K562 (cell line): ENCODE measurements around the gene B4GALNT4. TPM values are rescaled to one million over a fixed set of nuclear protein-coding genes. Genes with fewer than 3 reads are reported as not detected.
A peak's percentile ranks its signal among the peaks of the same experiment; 100 is the strongest.

ENCODE experiments used
- ATAC-seq: fragments of 200-7000 bp; cut with Tn5 transposase; 3 replicates; pipeline ENCODE4 v1.9.1; 2020; ENCODE audit warnings: moderate library complexity
- BruUV-seq: library from RNA; stranded (reverse); fragments of 400-500 nt; replicated peaks from 2 replicates; lab custom pipeline; 2021; lab: Mats Ljungman, UMichigan
- CTCF ChIA-PET: fragments of 300-600 bp; formaldehyde crosslinking; extraction: SDS; loops from one replicate; lab custom pipeline; 2021; ENCODE audit warnings: low intra/inter-chr PET ratio; lab: Yijun Ruan, JAX
- POLR2A ChIA-PET: fragments of 300-600, 350-650 bp; sonication (Branson Sonifier 250); formaldehyde crosslinking; extraction: SDS; loops from one replicate; lab custom pipeline; 2021; ENCODE audit warnings: antibody characterized with exemption, inconsistent platforms; lab: Yijun Ruan, JAX
- DNase-seq, 4 experiments: peaks; one replicate each; pipeline versions ENCODE4 v3.0.0 to v3.0.0-alpha.2; 2011 to 2018; ENCODE audit warnings: low spot score in 3 of 4, mixed read lengths in 3 of 4; ENCODE audit errors: extremely low read depth in 1 of 4
- FAIRE-seq: peaks from 2 replicates; lab custom pipeline; 2011; peaks lifted over from hg19 to GRCh38; lab: Jason Lieb, UNC
- H2AFZ ChIP-seq: 2 replicates; pipeline ENCODE4 v1.6.0; 2011; ENCODE audit warnings: low read depth, low read length, control low read depth, inconsistent platforms
- H3K27ac ChIP-seq: fragments of 200-600 bp; 3 replicates; pipeline ENCODE4 v1.8.0; 2011; ENCODE audit warnings: low read depth, mild to moderate bottlenecking, control low read depth, inconsistent platforms, low read length, moderate library complexity, mixed read lengths; ENCODE audit errors: extremely low read depth
- H3K27me3 ChIP-seq, 2 experiments: fragments of 300-600 bp in 1 of 2; 2 replicates in 1 of 2; 3 replicates in 1 of 2; pipeline versions ENCODE4 v1.6.0 to v1.8.0; 2011; ENCODE audit warnings: inconsistent platforms in 2 of 2, low read length in 2 of 2, mild to moderate bottlenecking in 1 of 2, mixed read lengths in 1 of 2, moderate library complexity in 1 of 2; ENCODE audit not compliant: control insufficient read depth in 2 of 2, insufficient read depth in 2 of 2
- H3K36me3 ChIP-seq: fragments of 300-600 bp; 3 replicates; pipeline ENCODE4 v1.8.0; 2011; ENCODE audit warnings: mild to moderate bottlenecking, low read length, inconsistent platforms; ENCODE audit not compliant: control insufficient read depth, insufficient read depth
- H3K4me1 ChIP-seq, 2 experiments: fragments of 200-600 bp in 1 of 2; replicated peaks in 1 of 2; 2 replicates in 1 of 2; 3 replicates in 1 of 2; pipeline versions ENCODE4 v1.5.1 to v1.8.0; 2011; ENCODE audit warnings: inconsistent platforms in 2 of 2, low read length in 2 of 2, mild to moderate bottlenecking in 1 of 2, mixed read lengths in 1 of 2, moderate library complexity in 1 of 2; ENCODE audit not compliant: control insufficient read depth in 2 of 2, insufficient read depth in 2 of 2
- H3K4me2 ChIP-seq: 2 replicates; pipeline ENCODE4 v1.6.1; 2011; ENCODE audit warnings: low read length, control low read depth, inconsistent platforms, mixed read lengths; ENCODE audit not compliant: insufficient read depth
- H3K4me3 ChIP-seq: fragments of 200-600 bp; sonication (generic), shearing (Covaris generic); 2 replicates; pipeline ENCODE4 v1.5.1; 2016; ENCODE audit warnings: control low read depth, inconsistent platforms
- H3K79me2 ChIP-seq: fragments of 200-600 bp; 3 replicates; pipeline ENCODE4 v1.8.0; 2011; ENCODE audit warnings: low read length, inconsistent platforms; ENCODE audit not compliant: control insufficient read depth, insufficient read depth
- H3K9ac ChIP-seq, 2 experiments: 2 replicates each; pipeline versions ENCODE4 v1.6.0 to v1.6.1; 2011; ENCODE audit warnings: low read depth in 2 of 2, low read length in 2 of 2, control low read depth in 1 of 2, inconsistent platforms in 1 of 2, mild to moderate bottlenecking in 1 of 2, mixed read lengths in 1 of 2; ENCODE audit not compliant: insufficient read depth in 1 of 2
- H3K9me1 ChIP-seq: one replicate; pipeline ENCODE4 v1.6.0; 2011; ENCODE audit warnings: inconsistent platforms, mild to moderate bottlenecking, low read length, moderate library complexity; ENCODE audit not compliant: control insufficient read depth, insufficient read depth
- H3K9me3 ChIP-seq: replicated peaks from 2 replicates; pipeline ENCODE4 v1.5.1; 2011; ENCODE audit warnings: low read depth, low read length, inconsistent platforms; ENCODE audit not compliant: control insufficient read depth, insufficient read depth
- H4K20me1 ChIP-seq: replicated peaks from 2 replicates; pipeline ENCODE4 v1.6.1; 2011; ENCODE audit warnings: low read length, inconsistent platforms, mixed read lengths; ENCODE audit not compliant: control insufficient read depth, insufficient read depth
- BMI1 ChIP-seq: fragments of 150-350 bp; IDR thresholded peaks from 2 replicates; pipeline ENCODE4 v1.6.1; 2014; ENCODE audit warnings: low read length
- CBX2 ChIP-seq: fragments of 200-600 bp; sonication (generic); IDR thresholded peaks from one replicate; pipeline ENCODE4 v1.6.1; 2012; ENCODE audit warnings: mild to moderate bottlenecking, low read length, inconsistent platforms; ENCODE audit not compliant: insufficient read depth, poor library complexity, severe bottlenecking
- E4F1 ChIP-seq: fragments of 250-450 bp; sonication (Bioruptor Pico); IDR thresholded peaks from 2 replicates; pipeline ENCODE4 v1.5.0; 2021; ENCODE audit warnings: mild to moderate bottlenecking, borderline replicate concordance
- EGR1 ChIP-seq: fragments of 450-650 bp; conservative IDR thresholded peaks from 2 replicates; pipeline ENCODE4 v1.6.1; 2017; ENCODE audit warnings: mild to moderate bottlenecking
- IRF9 ChIP-seq: fragments of 450-650 bp; IDR thresholded peaks from 2 replicates; pipeline ENCODE4 v1.6.1; 2016; ENCODE audit warnings: missing biosample characterization, missing genetic modification characterization
- NFIC ChIP-seq: fragments of 450-650 bp; IDR thresholded peaks from 2 replicates; pipeline ENCODE4 v1.6.1; 2017; ENCODE audit warnings: mild to moderate bottlenecking, inconsistent platforms
- NR4A1 ChIP-seq, 2 experiments: fragments of 250-450 bp in 1 of 2; fragments of 450-650 bp in 1 of 2; sonication (Bioruptor Pico) in 1 of 2; IDR thresholded peaks; 2 replicates each; pipeline versions ENCODE4 v1.4.0 to v1.6.1; 2016 to 2020; ENCODE audit warnings: mild to moderate bottlenecking in 2 of 2, missing compliant biosample characterization in 1 of 2, missing genetic modification characterization in 1 of 2, moderate library complexity in 1 of 2
- PCBP1 ChIP-seq: fragments of 200-400 bp; formaldehyde crosslinking; IDR thresholded peaks from 2 replicates; pipeline ENCODE4 v1.6.1; 2018; ENCODE audit warnings: mild to moderate bottlenecking, low read depth, low read length; ENCODE audit not compliant: poor library complexity, severe bottlenecking
- PKNOX1 ChIP-seq: fragments of 450-650 bp; IDR thresholded peaks from 2 replicates; pipeline ENCODE4 v1.6.1; 2016
- POLR2AphosphoS2 ChIP-seq: IDR thresholded peaks from 2 replicates; pipeline ENCODE4 v1.6.1; 2012; ENCODE audit warnings: low read length, improper control_type of control experiment
- SIN3A ChIP-seq, 2 experiments: fragments of 150-350 bp in 1 of 2; IDR thresholded peaks; 2 replicates each; pipeline ENCODE4 v1.6.1; 2011 to 2016; ENCODE audit warnings: borderline replicate concordance in 2 of 2, low read depth in 2 of 2, low read length in 2 of 2, mild to moderate bottlenecking in 2 of 2, moderate library complexity in 2 of 2; ENCODE audit not compliant: control insufficient read depth in 1 of 2
- SMARCA4 ChIP-seq: fragments of 450-650 bp; IDR thresholded peaks from 2 replicates; pipeline ENCODE4 v1.6.1; 2016
- TEAD4 ChIP-seq, 2 experiments: sonication (generic) in 1 of 2; formaldehyde crosslinking in 1 of 2; IDR thresholded peaks; 2 replicates each; pipeline versions ENCODE4 v1.6.1 to v1.8.0; 2012 to 2022; ENCODE audit warnings: borderline replicate concordance in 1 of 2, inconsistent platforms in 1 of 2, low read length in 1 of 2, mild to moderate bottlenecking in 1 of 2, missing genetic modification reagents in 1 of 2
- ZFP36 ChIP-seq: fragments of 150-350 bp; IDR thresholded peaks from 2 replicates; pipeline ENCODE4 v1.6.1; 2018; ENCODE audit warnings: low read length, low read depth; ENCODE audit not compliant: partially characterized antibody
- ZNF41 ChIP-seq: fragments of 250-450 bp; sonication (Bioruptor Pico); conservative IDR thresholded peaks from 2 replicates; pipeline ENCODE4 v1.4.0; 2020; ENCODE audit warnings: mild to moderate bottlenecking
- ZNF764 ChIP-seq: fragments of 250-450 bp; sonication (Bioruptor Pico); IDR thresholded peaks from 2 replicates; pipeline ENCODE4 v1.4.0; 2020; ENCODE audit warnings: low read depth, mild to moderate bottlenecking, moderate library complexity
- whole genome bisulfite sequencing: fragments of 100-300 bp; shearing (Covaris generic); methylation state at CpG from one replicate; pipeline ENCODE4 v1.1.6; 2016; ENCODE audit warnings: low coverage, mixed read lengths; ENCODE audit not compliant: insufficient coverage; ENCODE audit errors: missing lambda C conversion rate; 5-methylcytosine and 5-hydroxymethylcytosine counted together
- in situ Hi-C: fragments of 300-500 bp; cut with MboI; formaldehyde crosslinking; loops from 4 replicates; pipeline ENCODE4 v1.15.0; 2018; ENCODE audit warnings: inconsistent platforms, mixed read lengths
- intact Hi-C: fragments of 100-400 bp; cut with micrococcal nuclease; formaldehyde crosslinking; loops from 2 replicates; pipeline ENCODE4 v1.14.2; 2022
- polyA plus RNA-seq, 8 experiments: library from polyadenylated mRNA; depleted of rRNA in 4 of 8; stranded (reverse) in 5 of 8; unstranded in 3 of 8; fragments of >200 nt; fragmentation: Nextera tagmentation in 2 of 8; fragmentation: Illumina TruSeq in 1 of 8; extraction: Ambion mirVana in 2 of 8; extraction: Trizol in 1 of 8; gene quantifications; 2 replicates each; pipeline versions ENCODE4 v1.2.1 to v1.2.3, GENCODE V29; 2011 to 2014; ENCODE audit warnings: inconsistent platforms in 1 of 8, missing spikeins in 1 of 8
- total RNA-seq, 7 experiments: library from RNA; depleted of rRNA in 6 of 7; stranded (reverse); fragments of >200 nt in 6 of 7; fragmentation: Illumina TruSeq in 2 of 7; extraction: Trizol in 2 of 7; gene quantifications; 2 replicates each; pipeline versions ENCODE4 v1.2.1 to v1.2.3, GENCODE V29; 2011 to 2021; ENCODE audit warnings: low replicate concordance in 1 of 7

Gene B4GALNT4
- total and polyA plus RNA-seq, 9 of the 15 experiments (the other 6 are each of a cell fraction or from before 2014, with no cell fraction given), result 0.20 to 37.1 (median 10.8) TPM; not detected in 1

- no TSS peak for BruUV-seq
- intact Hi-C loops, result loop anchor here (5.0 kb wide), 1 partner anchor 56 kb away; no protein-coding TSS in a partner anchor
- CTCF ChIA-PET, result no interaction called here
- TF ChIP-seq POLR2AphosphoS2, result no peak
- no peak for TF ChIP-seq NR4A1 (CRISPR knock-in tag; IDR thresholded peaks at IDR 0.05)
- TF ChIP-seq NR4A1 (tag; IDR thresholded peaks at IDR 0.05), result no peak
- TF ChIP-seq NFIC, result peak; percentile 26; the same call in 1 of the 2 replicates
- TF ChIP-seq PCBP1, result peak; percentile 12
- no peak for TF ChIP-seq TEAD4 (IDR thresholded peaks at IDR 0.05; ENCODE audit: low read length)
- TF ChIP-seq TEAD4 (CRISPR knock-in tag; IDR thresholded peaks at IDR 0.05; ENCODE audit: borderline replicate concordance), result no peak
- TF ChIP-seq ZNF764 (CRISPR knock-in tag), result no peak
- no peak for TF ChIP-seq E4F1 (CRISPR knock-in tag)
- TF ChIP-seq IRF9 (tag), result no peak
- 0 out of 2 replicates have a peak, but pooled peaks have one; percentile 21 for TF ChIP-seq PKNOX1
- TF ChIP-seq ZNF41 (CRISPR knock-in tag), result no peak
- TF ChIP-seq CBX2, result no peak
- TF ChIP-seq SIN3A (IDR thresholded peaks at IDR 0.05; ENCODE audit: borderline replicate concordance in 2 of 2, control insufficient read depth in 1 of 2, low read depth in 2 of 2, low read length in 2 of 2), result no peak
- no peak for TF ChIP-seq BMI1
- peak; percentile 44 for TF ChIP-seq EGR1
- no peak for TF ChIP-seq SMARCA4
- TF ChIP-seq ZFP36, result peak; percentile 51
These were observed 22.1 kb downstream of the B4GALNT4 start for GRCh38 chr11:391117-392017.

More at GRCh38 chr11:391117-392017, 22.1 kb downstream of the B4GALNT4 start:
- no peak overlapping the region for H2AFZ ChIP-seq
- no peaks in the 10 kb centered on the region for H3K27me3 ChIP-seq
- peaks cover 32% of the 10 kb centered on the region for H3K79me2 ChIP-seq
- peaks cover 10% of the 10 kb centered on the region; the same call in 2 of the 3 replicates for H3K36me3 ChIP-seq
- no peaks in the 10 kb centered on the region; the same call in 1 of the 2 replicates for H3K9me3 ChIP-seq
- POLR2A ChIA-PET, result interaction anchor here (0.5 kb wide), 1 partner anchor 57 kb away, joined by 3 read pairs; no protein-coding TSS in a partner anchor
- H3K4me2 ChIP-seq, result no peak overlapping the region
- ATAC-seq (no peak), FAIRE-seq (no peak), DNase-seq (no peak)
- peaks cover 27 to 65% of the 10 kb centered on the region in 2 experiments for H3K4me1 ChIP-seq
- no peak overlapping the region for H3K4me3 ChIP-seq
- no peaks in the 10 kb centered on the region for H4K20me1 ChIP-seq
- H3K9me1 ChIP-seq, result no peaks in the 10 kb centered on the region
- no peak overlapping the region for H3K27ac ChIP-seq
- WGBS, result 81% methylated on average over 33 of the region's 38 CpGs
- peak overlapping the region in 1 of 2 experiments; percentile 35; a peak in 1 of 4 replicates for H3K9ac ChIP-seq
- in situ Hi-C loops, result no loop called here
